Measurements from ENCODE around the gene C14orf119.
A peak's percentile ranks its signal among the peaks of the same experiment; 100 is the strongest.

DNA sequence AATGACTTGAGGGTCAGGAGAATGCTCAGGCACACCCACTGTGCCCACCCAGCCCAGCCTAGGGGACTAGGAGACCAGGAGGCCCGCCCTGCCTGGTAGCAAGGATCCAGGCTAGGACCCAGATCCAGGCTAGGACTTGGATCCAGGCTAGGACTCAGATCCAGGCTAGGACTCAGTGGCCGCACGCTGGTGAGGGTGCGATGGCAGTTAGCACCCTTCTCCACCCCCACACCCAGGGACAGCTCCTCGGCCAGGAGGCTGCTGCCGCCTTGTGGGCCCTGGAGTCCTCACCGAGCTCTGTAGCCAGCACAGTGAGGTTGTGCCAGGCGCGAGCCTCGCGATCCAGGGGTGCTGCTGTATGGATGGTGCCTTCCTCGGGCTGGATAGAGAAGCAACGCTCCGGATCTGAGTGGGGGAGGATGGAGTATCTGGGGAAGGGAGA lies 43.1 kb upstream of the C14orf119 start:
- TF ChIP-seq, protein P1, sequence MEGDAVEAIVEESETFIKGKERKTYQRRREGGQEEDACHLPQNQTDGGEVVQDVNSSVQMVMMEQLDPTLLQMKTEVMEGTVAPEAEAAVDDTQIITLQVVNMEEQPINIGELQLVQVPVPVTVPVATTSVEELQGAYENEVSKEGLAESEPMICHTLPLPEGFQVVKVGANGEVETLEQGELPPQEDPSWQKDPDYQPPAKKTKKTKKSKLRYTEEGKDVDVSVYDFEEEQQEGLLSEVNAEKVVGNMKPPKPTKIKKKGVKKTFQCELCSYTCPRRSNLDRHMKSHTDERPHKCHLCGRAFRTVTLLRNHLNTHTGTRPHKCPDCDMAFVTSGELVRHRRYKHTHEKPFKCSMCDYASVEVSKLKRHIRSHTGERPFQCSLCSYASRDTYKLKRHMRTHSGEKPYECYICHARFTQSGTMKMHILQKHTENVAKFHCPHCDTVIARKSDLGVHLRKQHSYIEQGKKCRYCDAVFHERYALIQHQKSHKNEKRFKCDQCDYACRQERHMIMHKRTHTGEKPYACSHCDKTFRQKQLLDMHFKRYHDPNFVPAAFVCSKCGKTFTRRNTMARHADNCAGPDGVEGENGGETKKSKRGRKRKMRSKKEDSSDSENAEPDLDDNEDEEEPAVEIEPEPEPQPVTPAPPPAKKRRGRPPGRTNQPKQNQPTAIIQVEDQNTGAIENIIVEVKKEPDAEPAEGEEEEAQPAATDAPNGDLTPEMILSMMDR (IDR thresholded peaks at IDR 0.05): peak; percentile 15
- no peak for TF ChIP-seq EZH2 (IDR thresholded peaks at IDR 0.05)
- TF ChIP-seq EZH2phosphoT487 (IDR thresholded peaks at IDR 0.05): no peak

Data from neural progenitor cell (in vitro differentiated cells).